Peyer's patch (tissue), 4 donors: ENCODE results near the gene TMEM256. TPM values are rescaled to one million over a fixed set of nuclear protein-coding genes. Genes with fewer than 3 reads are reported as not detected.

Experiments
- DNase-seq, 3 donors: peaks; one replicate each; pipeline ENCODE4 v3.0.0-alpha.2; 2017 to 2019
- H3K27ac ChIP-seq, 4 donors: fragments of 200-600 bp; sonication (generic); one replicate each; pipeline ENCODE4 v1.5.1; 2016 to 2019
- H3K27me3 ChIP-seq, 2 donors: fragments of 200-600 bp; sonication (generic); one replicate each; pipeline ENCODE4 v1.5.1; 2019
- H3K36me3 ChIP-seq, 3 donors: fragments of 200-600 bp; sonication (generic); one replicate each; pipeline ENCODE4 v1.5.1; 2016 to 2019
- H3K4me1 ChIP-seq, 4 donors: fragments of 200-600 bp; sonication (generic); one replicate each; pipeline ENCODE4 v1.5.1; 2016 to 2019
- H3K4me3 ChIP-seq, 4 donors: fragments of 200-600 bp; sonication (generic); 1 replicate in 3 of 4; 2 replicates in 1 of 4; pipeline ENCODE4 v1.5.1; 2016 to 2019; ENCODE audit warnings: mild to moderate bottlenecking in 1 of 4
- H3K9me3 ChIP-seq, 4 donors: fragments of 200-600 bp; sonication (generic); one replicate each; pipeline ENCODE4 v1.5.1; 2016 to 2019; ENCODE audit warnings: mild to moderate bottlenecking in 1 of 4
- POLR2A ChIP-seq, 2 donors: fragments of 450-650 bp; IDR thresholded peaks; one replicate each; pipeline ENCODE4 v1.5.1; 2017; ENCODE audit warnings: antibody characterized with exemption in 2 of 2, mild to moderate bottlenecking in 2 of 2, moderate library complexity in 2 of 2
- total RNA-seq, 4 donors: library from RNA; depleted of rRNA; stranded (reverse); fragments of >200 nt; gene quantifications; one replicate each; pipeline ENCODE4 v1.1.0, GENCODE V29; 2016
- TF ChIP-seq, protein P1 (sequence below), 6 experiments: fragments of 450-650 bp in 4 of 6; fragments of 200-600 bp in 2 of 6; sonication (generic) in 1 of 6; IDR thresholded peaks; one replicate each; pipeline ENCODE4 v1.5.1; 2017 to 2019; ENCODE audit warnings: antibody characterized with exemption in 6 of 6, mild to moderate bottlenecking in 3 of 6, moderate library complexity in 1 of 6

The TMEM256 gene
- total RNA-seq, 4 donors from 2014 or later = 37.1 to 334 (median 126) TPM

DNA sequence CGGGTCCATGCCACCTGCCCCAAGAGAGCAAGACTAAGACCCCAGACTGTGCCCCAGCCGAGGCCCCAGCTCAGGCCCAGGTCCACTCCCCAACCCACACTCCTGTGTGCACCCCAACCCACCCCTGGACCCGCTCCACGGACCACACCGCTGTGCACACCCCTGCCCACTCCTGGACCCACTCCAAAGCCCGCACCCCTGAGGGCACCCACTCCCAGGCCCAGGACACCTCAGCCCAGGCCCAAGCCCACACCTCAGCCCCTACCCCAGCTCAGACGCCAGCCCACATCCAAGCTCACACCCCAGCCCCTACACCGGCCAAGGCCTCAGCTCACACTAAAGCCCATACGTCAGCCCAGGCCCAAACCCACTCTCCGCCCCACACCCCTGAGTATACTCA lies 25.8 kb upstream of the TMEM256 start:
- Histone ChIP-seq H3K4me3 (no peak overlapping the region), H3K27ac (no peak overlapping the region), H3K9me3 (no peaks in the 10 kb centered on the region), H3K27me3 (no peaks in the 10 kb centered on the region), H3K4me1 (no peaks in the 10 kb centered on the region), H3K36me3 (no peaks in the 10 kb centered on the region)
- TF ChIP-seq POLR2A (IDR thresholded peaks at IDR 0.05) = no peak
- TF ChIP-seq, protein P1, sequence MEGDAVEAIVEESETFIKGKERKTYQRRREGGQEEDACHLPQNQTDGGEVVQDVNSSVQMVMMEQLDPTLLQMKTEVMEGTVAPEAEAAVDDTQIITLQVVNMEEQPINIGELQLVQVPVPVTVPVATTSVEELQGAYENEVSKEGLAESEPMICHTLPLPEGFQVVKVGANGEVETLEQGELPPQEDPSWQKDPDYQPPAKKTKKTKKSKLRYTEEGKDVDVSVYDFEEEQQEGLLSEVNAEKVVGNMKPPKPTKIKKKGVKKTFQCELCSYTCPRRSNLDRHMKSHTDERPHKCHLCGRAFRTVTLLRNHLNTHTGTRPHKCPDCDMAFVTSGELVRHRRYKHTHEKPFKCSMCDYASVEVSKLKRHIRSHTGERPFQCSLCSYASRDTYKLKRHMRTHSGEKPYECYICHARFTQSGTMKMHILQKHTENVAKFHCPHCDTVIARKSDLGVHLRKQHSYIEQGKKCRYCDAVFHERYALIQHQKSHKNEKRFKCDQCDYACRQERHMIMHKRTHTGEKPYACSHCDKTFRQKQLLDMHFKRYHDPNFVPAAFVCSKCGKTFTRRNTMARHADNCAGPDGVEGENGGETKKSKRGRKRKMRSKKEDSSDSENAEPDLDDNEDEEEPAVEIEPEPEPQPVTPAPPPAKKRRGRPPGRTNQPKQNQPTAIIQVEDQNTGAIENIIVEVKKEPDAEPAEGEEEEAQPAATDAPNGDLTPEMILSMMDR (IDR thresholded peaks at IDR 0.05) = no peak
- DNase-seq = no peak

DNA sequence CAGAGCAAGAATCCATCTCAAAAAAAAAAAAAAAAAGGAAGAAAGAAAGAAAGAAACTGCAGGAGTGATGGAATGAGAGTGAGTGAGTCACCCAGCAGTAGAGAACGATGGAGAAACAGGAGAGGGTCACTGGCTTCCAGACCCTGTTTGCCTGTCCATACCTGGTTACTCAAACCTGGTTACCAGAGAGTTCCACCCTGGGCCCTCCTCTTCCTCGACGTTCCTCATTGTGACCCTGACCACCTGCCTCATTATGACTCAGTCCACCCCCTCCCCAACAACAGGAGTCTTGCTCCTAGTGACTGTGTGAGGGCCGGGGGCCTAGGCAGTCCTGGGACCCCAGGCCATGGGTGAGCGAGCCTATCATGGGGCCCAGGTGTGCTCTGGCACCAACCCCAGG lies 24.7 kb upstream of the TMEM256 start, which contains the start of gene SPEM3:
SPEM3 (plus strand) TSS at position 301 of the 400 bp plus-strand sequence; CDS start at position 347, 46 bp downstream.
- TF ChIP-seq, protein P1 (IDR thresholded peaks at IDR 0.05) = no peak
- no peak for TF ChIP-seq POLR2A (IDR thresholded peaks at IDR 0.05)
- no peak within 1 kb of the TSS for H3K4me3 ChIP-seq
- no peaks in the 10 kb centered on the region for H3K27me3 ChIP-seq
- no peak within 1 kb of the TSS for H3K27ac ChIP-seq
- no peak for DNase-seq
- no peaks in the 10 kb centered on the region for H3K9me3 ChIP-seq
- H3K4me1 ChIP-seq = no peaks in the 10 kb centered on the region
- H3K36me3 ChIP-seq = no peaks in the 10 kb centered on the region

DNA sequence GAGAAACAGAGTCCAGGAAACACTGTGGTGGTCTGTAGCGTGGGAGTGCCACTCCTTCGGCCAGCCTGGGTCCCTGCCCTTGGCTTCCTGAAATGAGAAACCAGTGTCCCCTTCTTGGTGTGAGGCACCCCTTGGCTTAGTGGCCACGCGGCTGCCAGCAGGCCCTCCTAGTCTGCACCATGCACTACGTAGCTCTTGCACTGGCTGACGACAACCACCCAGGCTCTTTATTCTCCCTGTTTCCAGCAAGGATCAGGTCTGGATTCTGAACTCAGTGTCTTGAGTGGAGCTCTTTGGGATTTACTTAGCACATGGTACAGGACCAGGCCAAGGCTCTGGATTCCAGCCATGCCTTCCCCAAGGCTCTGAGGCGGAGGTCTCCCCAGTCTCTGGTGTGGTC lies 23.7 kb upstream of the TMEM256 start:
- no peak for DNase-seq
- Histone ChIP-seq H3K27ac (no peak overlapping the region), H3K4me1 (no peaks in the 10 kb centered on the region), H3K4me3 (no peak overlapping the region), H3K27me3 (no peaks in the 10 kb centered on the region), H3K36me3 (no peaks in the 10 kb centered on the region), H3K9me3 (no peaks in the 10 kb centered on the region)
- no peak for TF ChIP-seq POLR2A (IDR thresholded peaks at IDR 0.05)
- TF ChIP-seq, protein P1 (IDR thresholded peaks at IDR 0.05) = no peak

DNA sequence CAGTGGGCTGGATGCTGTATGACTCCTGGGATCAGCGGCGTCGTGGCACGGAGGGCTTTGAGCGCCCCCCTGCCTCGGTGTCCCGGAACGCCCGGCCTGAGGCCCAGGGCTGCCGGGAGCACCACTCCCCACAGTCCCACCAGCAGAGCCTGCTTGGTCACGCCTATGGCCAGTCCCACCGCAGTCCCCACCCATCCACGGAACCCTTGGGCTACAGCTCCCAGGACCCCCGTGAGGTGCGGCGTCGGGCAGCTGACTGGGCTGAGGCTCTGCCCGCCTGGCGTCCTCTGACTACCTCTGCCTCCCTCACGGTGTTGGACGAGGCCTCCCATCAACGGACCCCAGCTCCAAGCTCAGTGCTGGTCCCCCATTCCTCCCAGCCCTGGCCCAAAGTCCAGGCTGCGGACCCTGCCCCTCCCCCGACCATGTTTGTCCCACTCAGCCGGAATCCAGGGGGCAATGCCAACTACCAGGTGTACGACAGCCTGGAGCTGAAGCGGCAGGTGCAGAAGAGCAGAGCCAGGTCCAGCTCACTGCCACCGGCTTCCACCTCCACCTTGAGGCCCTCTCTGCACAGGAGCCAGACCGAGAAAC lies 23.1 kb upstream of the TMEM256 start:
- no peaks in the 10 kb centered on the region for H3K27me3 ChIP-seq
- no peaks in the 10 kb centered on the region for H3K4me1 ChIP-seq
- H3K4me3 ChIP-seq = no peak overlapping the region
- DNase-seq = no peak
- H3K9me3 ChIP-seq = no peaks in the 10 kb centered on the region
- H3K27ac ChIP-seq = no peak overlapping the region
- H3K36me3 ChIP-seq = no peaks in the 10 kb centered on the region
- no peak for TF ChIP-seq POLR2A (IDR thresholded peaks at IDR 0.05)
- TF ChIP-seq, protein P1 (IDR thresholded peaks at IDR 0.05) = no peak

DNA sequence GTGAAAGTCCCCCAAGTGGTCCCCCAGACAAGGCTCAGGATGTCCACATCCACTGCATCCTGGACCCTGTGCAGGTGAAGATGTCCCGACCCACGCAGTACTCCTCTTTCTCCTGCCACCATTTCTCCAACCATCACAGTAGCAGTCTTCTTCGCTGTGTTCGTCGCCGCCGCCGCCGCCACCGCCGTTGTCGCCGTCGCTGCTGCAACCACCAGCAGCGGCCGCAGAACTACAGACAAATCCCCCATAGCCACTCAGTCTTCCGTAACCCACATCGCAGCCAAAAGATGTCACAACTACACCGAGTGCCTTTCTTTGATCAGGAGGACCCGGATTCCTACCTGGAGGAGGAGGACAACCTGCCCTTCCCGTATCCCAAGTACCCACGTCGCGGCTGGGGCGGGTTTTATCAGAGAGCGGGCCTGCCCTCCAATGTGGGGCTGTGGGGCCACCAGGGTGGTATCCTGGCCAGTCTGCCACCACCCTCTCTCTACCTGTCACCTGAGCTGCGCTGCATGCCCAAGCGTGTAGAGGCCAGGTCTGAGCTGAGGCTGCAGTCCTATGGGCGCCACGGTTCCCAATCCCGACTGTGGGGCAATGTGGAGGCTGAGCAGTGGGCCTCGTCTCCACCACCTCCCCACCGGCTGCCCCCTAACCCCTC lies 22.4 kb upstream of the TMEM256 start:
- TF ChIP-seq, protein P1 (IDR thresholded peaks at IDR 0.05) = no peak
- no peak for TF ChIP-seq POLR2A (IDR thresholded peaks at IDR 0.05)
- Histone ChIP-seq H3K27ac (no peak overlapping the region), H3K27me3 (no peaks in the 10 kb centered on the region), H3K4me1 (no peaks in the 10 kb centered on the region), H3K9me3 (no peaks in the 10 kb centered on the region), H3K36me3 (no peaks in the 10 kb centered on the region), H3K4me3 (no peak overlapping the region)
- no peak for DNase-seq
